Measurements from ENCODE around the gene SLC34A2. TPM values are rescaled to one million over a fixed set of nuclear protein-coding genes. Genes with fewer than 3 reads are reported as not detected.

Gene SLC34A2
- total RNA-seq, 1 donor from 2014 or later: 32.1 TPM

GRCh38 chr4:25722964-25723363 lies 67.3 kb downstream of the SLC34A2 start:
- DNase-seq (ENCODE audit: low spot score): no peak

- DNase-seq (ENCODE audit: low spot score): no peak
These were observed 67.8 kb downstream of the SLC34A2 start for GRCh38 chr4:25723409-25723808.

- DNase-seq (ENCODE audit: low spot score): no peak
These were observed 70.2 kb downstream of the SLC34A2 start for GRCh38 chr4:25725870-25726269.

- DNase-seq (ENCODE audit: low spot score): no peak
These were observed 72.3 kb downstream of the SLC34A2 start for GRCh38 chr4:25727711-25728493.

Other genes starting within 250 kb of the SLC34A2 start
- gene SEL1L3, start 207.1 kb downstream of the SLC34A2 start, total RNA-seq: 221 TPM

All from mucosa of gallbladder (tissue), 1 donor.